ENCODE measurements around the gene IARS1. TPM values are rescaled to one million over a fixed set of nuclear protein-coding genes. Genes with fewer than 3 reads are reported as not detected.

The IARS1 gene
- polyA plus RNA-seq, 3 donors: 7.1 to 24.2 (median 22.8) TPM

- Histone ChIP-seq H3K4me2 (replicated peaks; ENCODE audit: extremely low read depth, low read length, poor library complexity, severe bottlenecking) (peak overlapping the region; percentile 92), H4K20me1 (ENCODE audit: insufficient read depth, low read length) (no peaks in the 10 kb centered on the region), H3K36me3 (replicated peaks in 1 of 2; ENCODE audit: control insufficient read depth in 1 of 2, insufficient read depth in 2 of 2, low read length in 2 of 2) (peaks cover 25 to 34% of the 10 kb centered on the region in 2 donors), H2AFZ (ENCODE audit: insufficient read depth, low read depth, low read length, poor library complexity, severe bottlenecking) (peak overlapping the region; percentile 95), H3K27ac (ENCODE audit: low read depth in 1 of 2, low read length in 2 of 2) (peak overlapping the region; percentile 73 to 89), H3K27me3 (ENCODE audit: control insufficient read depth in 2 of 2, insufficient read depth in 2 of 2, low read length in 2 of 2) (no peaks in the 10 kb centered on the region), H3K9me3 (replicated peaks in 1 of 2; ENCODE audit: control insufficient read depth in 1 of 2, insufficient read depth in 1 of 2, low read length in 2 of 2) (no peaks in the 10 kb centered on the region), H3K4me3 (replicated peaks in 1 of 3; ENCODE audit: low read depth in 2 of 3, low read length in 3 of 3) (peak overlapping the region; percentile 79 to 93 (median 84)), H3K9ac (ENCODE audit: insufficient read depth, low read length, poor library complexity, severe bottlenecking) (peak overlapping the region; percentile 73), H3K4me1 (ENCODE audit: control insufficient read depth in 1 of 2, insufficient read depth in 2 of 2, low read length in 2 of 2) (peaks cover 14 to 23% of the 10 kb centered on the region in 2 donors), H3K79me2 (ENCODE audit: insufficient read depth, low read length) (peaks cover 42% of the 10 kb centered on the region)
- intact Hi-C loops (cut with micrococcal nuclease): loop anchor here (5.0 to 10.0 kb wide), 2 partner anchors 33 to 179 kb away; partner anchors contain the start of genes SPTLC1 (in 2 of the 2), CENPP (in 1 of the 2) and NOL8 (in 1 of the 2)
- peaks cover 20% of the 10 kb centered on the region for H3K4me1 Mint-ChIP-seq
- no peak for TF ChIP-seq CTCF (IDR thresholded peaks at IDR 0.05)
- DNase-seq: peak in 1 of 3 donors; percentile 5
- WGBS (ENCODE audit: insufficient coverage): 34% methylated on average over 13 of the region's 13 CpGs
- H3K36me3 Mint-ChIP-seq: peaks cover 22 to 25% of the 10 kb centered on the region in 2 donors
- H3K27me3 Mint-ChIP-seq (ENCODE audit: low read depth in 3 of 3): no peaks in the 10 kb centered on the region
- H3K4me3 Mint-ChIP-seq: peak overlapping the region; percentile 92 to 97
- H3K27ac Mint-ChIP-seq: peak overlapping the region; percentile 15 to 93 (median 88)
- H3K9me3 Mint-ChIP-seq: no peaks in the 10 kb centered on the region
Measured at GRCh38 chr9:92294297-92294676, 790 bp upstream of the IARS1 start.

GRCh38 chr9:92293075-92293354, 482 bp downstream of the IARS1 start:
- Mint-ChIP-seq H3K27me3 (ENCODE audit: low read depth in 3 of 3) (no peaks in the 10 kb centered on the region), H3K4me1 (peaks cover 20% of the 10 kb centered on the region), H3K4me3 (peak overlapping the region; percentile 92 to 97), H3K36me3 (peaks cover 20 to 23% of the 10 kb centered on the region in 2 donors), H3K9me3 (no peaks in the 10 kb centered on the region), H3K27ac (peak overlapping the region in 5 of 7 donors; percentile 82 to 95 (median 93))
- H2AFZ ChIP-seq (ENCODE audit: insufficient read depth, low read depth, low read length, poor library complexity, severe bottlenecking): peak overlapping the region; percentile 95
- WGBS (ENCODE audit: insufficient coverage): no CpG with 5 or more reads among the region's 5 CpGs
- peaks cover 42% of the 10 kb centered on the region for H3K79me2 ChIP-seq (ENCODE audit: insufficient read depth, low read length)
- peaks cover 14 to 23% of the 10 kb centered on the region in 2 donors for H3K4me1 ChIP-seq (ENCODE audit: control insufficient read depth in 1 of 2, insufficient read depth in 2 of 2, low read length in 2 of 2)
- peaks cover 13 to 34% of the 10 kb centered on the region in 2 donors for H3K36me3 ChIP-seq (replicated peaks in 1 of 2; ENCODE audit: control insufficient read depth in 1 of 2, insufficient read depth in 2 of 2, low read length in 2 of 2)
- peak overlapping the region; percentile 79 to 93 (median 84) for H3K4me3 ChIP-seq (replicated peaks in 1 of 3; ENCODE audit: low read depth in 2 of 3, low read length in 3 of 3)
- H3K4me2 ChIP-seq (replicated peaks; ENCODE audit: extremely low read depth, low read length, poor library complexity, severe bottlenecking): peak overlapping the region; percentile 92
- intact Hi-C loops (cut with micrococcal nuclease): loop anchor here (2.0 to 10.0 kb wide), 3 partner anchors 32 to 178 kb away; partner anchors contain the start of genes CENPP (in 2 of the 2), NOL8 (in 2 of the 2) and SPTLC1 (in 2 of the 2)
- no peaks in the 10 kb centered on the region for H3K9me3 ChIP-seq (replicated peaks in 1 of 2; ENCODE audit: control insufficient read depth in 1 of 2, insufficient read depth in 1 of 2, low read length in 2 of 2)
- H4K20me1 ChIP-seq (ENCODE audit: insufficient read depth, low read length): no peaks in the 10 kb centered on the region
- H3K9ac ChIP-seq (ENCODE audit: insufficient read depth, low read length, poor library complexity, severe bottlenecking): peak overlapping the region; percentile 73
- peak overlapping the region in 1 of 2 donors; percentile 89 for H3K27ac ChIP-seq (ENCODE audit: low read depth in 1 of 2, low read length in 2 of 2)
- no peak for TF ChIP-seq CTCF (IDR thresholded peaks at IDR 0.05)
- no peaks in the 10 kb centered on the region for H3K27me3 ChIP-seq (ENCODE audit: control insufficient read depth in 2 of 2, insufficient read depth in 2 of 2, low read length in 2 of 2)
- no peak for DNase-seq
